GM12891 (cell line): ENCODE measurements around the gene PCSK5.

Experiments
- DNase-seq: peaks from one replicate; pipeline ENCODE4 v3.0.0; 2011; ENCODE audit warnings: low spot score; ENCODE audit not compliant: insufficient read length
- FAIRE-seq: peaks from 2 replicates; lab custom pipeline; 2011; peaks lifted over from hg19 to GRCh38; lab: Jason Lieb, UNC
- PAX5 ChIP-seq: IDR thresholded peaks from 2 replicates; pipeline ENCODE4 v1.6.1; 2011; ENCODE audit warnings: low read length, moderate library complexity, mild to moderate bottlenecking; ENCODE audit not compliant: insufficient read depth, severe bottlenecking
- POLR2A ChIP-seq: IDR thresholded peaks from 2 replicates; pipeline ENCODE4 v1.6.1; 2011; ENCODE audit warnings: low read depth, low read length, control low read depth
- POLR2AphosphoS5 ChIP-seq: IDR thresholded peaks from 2 replicates; pipeline ENCODE4 v1.6.1; 2011; ENCODE audit warnings: low read depth, low read length, control low read depth
- POU2F2 ChIP-seq: IDR thresholded peaks from 2 replicates; pipeline ENCODE4 v1.6.1; 2011; ENCODE audit warnings: low read depth, mild to moderate bottlenecking, control low read depth, low read length, moderate library complexity
- SPI1 ChIP-seq: IDR thresholded peaks from 2 replicates; pipeline ENCODE4 v1.6.1; 2011; ENCODE audit warnings: low read depth, low read length, control low read depth
- TAF1 ChIP-seq: IDR thresholded peaks from 2 replicates; pipeline ENCODE4 v1.6.1; 2011; ENCODE audit warnings: low read depth, low read length, control low read depth

PCSK5 gene

DNA sequence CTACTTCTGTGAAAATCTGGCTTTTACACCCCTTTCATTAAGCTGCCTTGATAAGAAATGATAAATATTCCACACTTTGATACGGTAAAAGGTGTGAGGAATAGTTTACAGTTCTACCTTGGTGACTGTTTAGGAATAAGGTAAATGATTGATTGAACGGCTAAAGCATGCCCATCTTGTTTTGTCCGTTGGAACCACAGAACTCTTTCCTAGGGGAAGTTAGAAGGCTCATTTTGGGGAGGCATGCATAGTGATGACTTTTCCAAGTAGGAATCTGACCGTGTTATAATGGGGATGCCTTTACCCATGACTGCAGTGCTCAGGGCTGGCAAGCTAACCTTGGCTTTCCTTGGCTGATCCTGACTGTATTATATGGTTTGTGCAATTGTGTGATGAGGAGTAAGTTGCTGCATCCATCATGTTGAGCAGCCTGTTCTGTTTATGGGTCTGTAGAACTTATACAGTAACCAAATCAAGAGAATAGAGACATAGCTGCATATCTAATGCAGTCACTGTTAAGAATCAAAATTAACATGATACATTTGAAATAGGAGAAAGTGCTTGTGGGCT lies 24.5 kb downstream of the PCSK5 start:
- no peak for TF ChIP-seq POLR2AphosphoS5
- no peak for TF ChIP-seq SPI1
- no peak for TF ChIP-seq POLR2A
- no peak for TF ChIP-seq PAX5
- TF ChIP-seq POU2F2, result no peak
- no peak for TF ChIP-seq TAF1
- DNase-seq, result no peak
- FAIRE-seq, result no peak

DNA sequence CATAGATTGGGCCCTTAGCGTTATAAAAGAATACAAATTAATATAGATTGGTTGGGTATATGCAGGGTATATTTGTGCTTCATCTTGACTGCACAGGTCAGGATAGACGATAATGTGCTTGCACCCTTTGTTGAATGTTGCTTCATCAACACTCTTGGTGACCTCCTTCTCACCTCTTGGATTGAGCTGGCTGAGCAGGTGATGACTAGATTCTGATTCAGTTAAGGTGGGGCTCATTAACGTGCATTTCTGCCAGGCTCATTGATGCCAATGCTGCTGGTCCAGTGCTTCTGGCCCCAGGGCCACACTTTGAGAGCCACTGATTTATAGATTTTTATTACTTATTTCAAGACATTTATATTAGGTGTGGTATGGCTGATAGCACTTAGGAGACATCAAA lies 27.7 kb downstream of the PCSK5 start:
- FAIRE-seq (no peak), DNase-seq (no peak)
- TF ChIP-seq POLR2A (no peak), PAX5 (no peak), TAF1 (no peak), POLR2AphosphoS5 (no peak), SPI1 (no peak), POU2F2 (no peak)

DNA sequence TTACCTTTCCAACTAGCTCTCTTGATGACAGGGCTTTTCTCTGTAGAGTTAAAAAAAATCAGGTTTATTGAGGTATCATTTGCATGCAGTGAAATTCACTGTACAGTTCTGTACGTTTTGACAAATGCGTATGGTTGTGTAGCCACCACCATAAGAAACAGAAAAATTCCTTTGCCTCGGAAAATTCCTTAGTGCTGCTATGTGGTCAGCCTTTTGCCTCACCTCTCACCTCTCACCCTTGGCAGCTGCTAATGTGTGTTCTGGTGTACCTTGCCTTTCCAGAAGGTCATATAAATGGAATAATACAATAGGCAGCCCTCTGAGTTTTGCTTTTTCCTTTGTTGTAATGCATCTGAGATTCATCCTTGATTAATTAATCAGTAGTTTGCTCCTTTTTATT lies 28.4 kb downstream of the PCSK5 start:
- TF ChIP-seq POLR2A (no peak), PAX5 (no peak), POLR2AphosphoS5 (no peak), POU2F2 (no peak), TAF1 (no peak), SPI1 (no peak)
- FAIRE-seq (no peak), DNase-seq (no peak)

DNA sequence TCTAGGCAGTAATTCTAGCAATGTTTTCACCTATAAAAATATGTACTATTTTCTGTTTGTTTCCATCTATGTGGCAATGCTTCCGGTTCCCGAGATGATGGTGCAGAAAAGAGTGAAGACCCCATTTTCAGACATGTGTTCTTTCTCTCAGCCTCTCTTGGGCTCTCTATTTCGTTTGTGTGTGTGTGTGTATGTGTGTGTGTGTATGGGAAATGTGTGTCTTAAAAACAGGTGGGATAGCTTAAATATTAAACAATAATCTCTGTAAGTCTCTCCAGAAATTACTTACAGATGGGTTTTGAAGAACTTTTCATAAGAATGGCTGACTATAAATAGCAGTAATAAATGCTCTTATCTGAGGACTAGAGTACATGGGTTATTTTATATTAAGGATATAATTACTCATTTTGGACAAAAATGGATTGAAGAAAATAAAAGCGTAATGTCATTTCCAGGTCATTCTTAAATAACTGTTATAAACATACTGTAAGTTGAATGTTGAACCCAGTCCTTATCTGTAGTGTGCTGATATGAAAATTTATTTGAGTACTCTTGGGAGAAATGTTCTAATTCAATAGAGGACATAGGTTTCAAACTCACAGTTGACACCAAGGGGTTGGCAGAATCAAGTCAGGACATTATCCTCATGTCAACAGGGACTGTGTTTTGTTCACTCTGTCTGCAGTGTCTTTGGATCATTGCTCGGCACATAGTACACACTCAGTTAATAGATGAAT lies 31.1 kb downstream of the PCSK5 start:
- DNase-seq (no peak), FAIRE-seq (no peak)
- TF ChIP-seq TAF1 (no peak), POU2F2 (no peak), POLR2AphosphoS5 (no peak), POLR2A (no peak), PAX5 (no peak), SPI1 (no peak)

DNA sequence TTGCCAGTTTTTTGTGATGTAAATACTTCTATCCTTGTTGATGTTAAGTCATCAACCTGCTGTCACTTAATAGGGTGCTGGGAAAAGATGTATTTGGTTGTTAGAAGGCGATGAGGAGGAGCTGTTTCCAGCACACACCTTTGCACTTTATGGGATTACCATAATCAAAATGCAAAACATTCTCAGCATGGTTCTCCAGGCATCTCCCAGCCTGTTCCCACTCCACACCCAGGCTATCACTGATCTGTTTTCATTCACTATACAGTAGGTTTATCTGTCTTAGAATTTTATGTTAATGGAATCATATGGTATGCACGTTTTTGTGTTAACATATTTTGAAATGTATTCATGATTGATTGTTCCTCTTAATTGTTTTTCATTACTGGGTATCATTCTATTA lies 35.9 kb downstream of the PCSK5 start:
- DNase-seq (no peak), FAIRE-seq (no peak)
- TF ChIP-seq POLR2AphosphoS5 (no peak), POU2F2 (no peak), PAX5 (no peak), TAF1 (no peak), POLR2A (no peak), SPI1 (no peak)

DNA sequence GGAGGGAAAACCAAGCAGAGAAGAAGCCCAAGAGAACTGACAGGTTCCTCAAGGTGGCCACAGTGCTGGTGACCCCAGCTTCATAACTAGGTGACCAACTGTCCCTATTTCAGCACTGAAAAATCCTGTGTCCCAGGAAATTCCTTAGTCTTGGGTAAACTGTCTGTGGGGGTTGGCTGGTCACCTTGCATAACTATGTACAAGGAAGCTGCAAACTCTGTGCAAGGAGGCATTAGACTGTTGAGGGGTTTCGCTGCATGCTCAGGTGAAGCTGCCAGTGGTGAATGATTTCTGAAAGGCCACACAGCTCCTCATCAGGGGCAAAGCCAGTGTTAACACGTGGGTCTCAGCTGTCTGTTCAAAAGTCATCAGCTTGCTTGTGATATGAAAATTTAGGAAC lies 36.9 kb downstream of the PCSK5 start:
- TF ChIP-seq PAX5 (no peak), SPI1 (no peak), POLR2A (no peak), TAF1 (no peak), POU2F2 (no peak), POLR2AphosphoS5 (no peak)
- no peak for FAIRE-seq
- no peak for DNase-seq

DNA sequence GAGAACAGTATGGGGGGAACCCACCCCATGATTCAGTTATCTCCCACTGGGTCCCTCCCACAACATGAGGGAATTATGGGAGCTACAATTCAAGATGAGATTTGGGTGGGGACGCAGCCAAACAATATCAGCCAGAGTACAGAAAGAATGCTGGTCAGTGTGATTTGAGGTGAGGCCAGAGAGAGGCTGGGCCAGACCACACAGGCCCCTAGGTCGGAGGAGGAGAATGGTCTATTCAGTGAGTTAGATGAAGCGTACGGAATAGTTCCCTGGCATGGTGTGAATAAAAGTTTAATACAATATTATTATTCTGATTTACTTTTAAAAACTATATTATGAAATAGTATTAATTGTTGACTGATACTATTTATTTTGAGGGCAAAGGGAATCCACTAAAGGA lies 39.7 kb downstream of the PCSK5 start:
- FAIRE-seq (no peak), DNase-seq (no peak)
- TF ChIP-seq POLR2AphosphoS5, result no peak
- no peak for TF ChIP-seq PAX5
- no peak for TF ChIP-seq POU2F2
- no peak for TF ChIP-seq POLR2A
- no peak for TF ChIP-seq TAF1
- TF ChIP-seq SPI1, result no peak

DNA sequence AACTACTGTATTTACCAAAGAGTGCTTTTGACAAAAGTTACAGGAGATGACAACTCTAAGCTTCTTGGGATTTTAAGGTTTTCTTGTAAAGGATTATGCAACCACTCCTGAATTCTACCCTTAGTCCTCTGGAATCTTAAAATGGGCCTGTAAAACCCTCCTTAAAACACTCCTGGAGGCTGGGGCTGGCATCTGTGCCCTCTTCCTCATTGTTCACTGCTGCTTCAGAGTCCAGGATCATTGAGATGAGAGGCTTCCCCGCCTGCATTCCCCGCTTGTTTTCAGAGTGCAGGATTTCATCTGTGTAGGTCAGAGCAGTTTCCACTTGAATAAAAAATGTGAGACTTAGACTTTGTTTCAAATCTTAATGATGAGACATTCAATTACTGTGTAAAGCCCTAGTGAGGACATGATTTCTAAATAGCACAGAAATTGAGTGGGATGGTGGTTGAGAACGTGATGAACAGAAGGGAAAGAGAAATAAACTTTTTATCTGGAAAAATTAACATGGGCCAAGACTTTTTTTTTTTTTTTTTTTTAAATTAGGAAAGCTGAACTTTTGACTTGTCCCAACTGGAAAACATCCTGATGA lies 40.4 kb downstream of the PCSK5 start:
- no peak for FAIRE-seq
- no peak for DNase-seq
- TF ChIP-seq POLR2A (no peak), PAX5 (no peak), TAF1 (no peak), POU2F2 (no peak), SPI1 (no peak), POLR2AphosphoS5 (no peak)

DNA sequence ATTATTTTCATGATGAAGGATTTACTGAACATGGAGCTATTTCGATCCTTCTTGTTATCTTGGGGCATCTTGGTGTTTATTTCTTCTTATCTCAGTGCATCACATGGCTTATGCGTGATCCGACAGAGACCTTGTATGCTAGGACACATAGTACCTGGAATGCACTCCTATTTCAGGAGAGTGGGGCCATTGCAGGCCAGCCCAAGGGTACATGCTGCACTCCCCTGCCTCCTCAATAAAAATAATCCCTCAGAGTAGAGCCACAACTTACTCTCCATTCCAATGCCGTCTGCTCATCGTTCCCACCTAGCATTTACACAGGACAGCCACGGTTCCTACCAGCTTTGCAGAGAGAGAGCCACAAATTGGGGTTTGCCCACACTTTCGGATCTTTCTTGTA lies 43.5 kb downstream of the PCSK5 start:
- FAIRE-seq (no peak), DNase-seq (no peak)
- TF ChIP-seq POU2F2 (no peak), SPI1 (no peak), POLR2A (no peak), TAF1 (no peak), PAX5 (no peak), POLR2AphosphoS5 (no peak)
